ENCODE results near the gene MAP3K3.

DNA sequence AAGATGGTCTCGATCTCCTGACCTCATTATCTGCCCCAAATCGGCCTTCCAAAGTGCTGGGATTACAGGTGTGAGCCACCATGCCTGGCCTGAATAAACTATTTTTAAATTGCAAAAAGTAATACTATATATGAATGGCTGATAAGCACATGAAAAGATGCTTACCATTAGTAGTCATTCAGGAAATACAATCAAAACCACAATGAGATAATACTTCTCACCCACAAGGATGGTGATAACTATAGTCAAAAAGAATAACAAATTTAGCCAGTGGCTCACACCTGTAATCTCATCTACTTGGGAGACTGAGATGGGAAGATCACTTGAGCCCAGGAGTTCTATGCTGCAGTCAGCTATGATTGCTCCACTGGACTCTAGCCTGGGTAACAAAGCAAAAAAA is 23.9 kb upstream of the MAP3K3 start:
- TF ChIP-seq CTCF (IDR thresholded peaks at IDR 0.05) (no peak), EP300 (IDR thresholded peaks at IDR 0.05) (no peak)

All from ovary (tissue), 3 donors.